ENCODE measurements around the gene WDR53.
A peak's percentile ranks its signal among the peaks of the same experiment; 100 is the strongest.
"Not testable (repeated sequence)": the region's sequence is repeated elsewhere in the genome, so short reads cannot be mapped to it uniquely, and the experiment has no call there.

Gene WDR53

GRCh38 chr3:196568246-196569002 is at the start of gene WDR53, which contains the start of gene FBXO45:
TSS of gene WDR53 (minus strand) at chr3:196568554. CDS start at chr3:196561475, 7,079 bp downstream.
TSS of gene FBXO45 (plus strand) at chr3:196568660. CDS start at chr3:196568985, 325 bp downstream.
- DNase-seq (ENCODE audit: low read depth), result peak; percentile 80
- peak within 1 kb of the TSS; percentile 97 for H3K4me3 ChIP-seq (ENCODE audit: low read depth, low read length)
- TF ChIP-seq, protein P1, sequence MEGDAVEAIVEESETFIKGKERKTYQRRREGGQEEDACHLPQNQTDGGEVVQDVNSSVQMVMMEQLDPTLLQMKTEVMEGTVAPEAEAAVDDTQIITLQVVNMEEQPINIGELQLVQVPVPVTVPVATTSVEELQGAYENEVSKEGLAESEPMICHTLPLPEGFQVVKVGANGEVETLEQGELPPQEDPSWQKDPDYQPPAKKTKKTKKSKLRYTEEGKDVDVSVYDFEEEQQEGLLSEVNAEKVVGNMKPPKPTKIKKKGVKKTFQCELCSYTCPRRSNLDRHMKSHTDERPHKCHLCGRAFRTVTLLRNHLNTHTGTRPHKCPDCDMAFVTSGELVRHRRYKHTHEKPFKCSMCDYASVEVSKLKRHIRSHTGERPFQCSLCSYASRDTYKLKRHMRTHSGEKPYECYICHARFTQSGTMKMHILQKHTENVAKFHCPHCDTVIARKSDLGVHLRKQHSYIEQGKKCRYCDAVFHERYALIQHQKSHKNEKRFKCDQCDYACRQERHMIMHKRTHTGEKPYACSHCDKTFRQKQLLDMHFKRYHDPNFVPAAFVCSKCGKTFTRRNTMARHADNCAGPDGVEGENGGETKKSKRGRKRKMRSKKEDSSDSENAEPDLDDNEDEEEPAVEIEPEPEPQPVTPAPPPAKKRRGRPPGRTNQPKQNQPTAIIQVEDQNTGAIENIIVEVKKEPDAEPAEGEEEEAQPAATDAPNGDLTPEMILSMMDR (IDR thresholded peaks at IDR 0.05; ENCODE audit: low read depth, low read length, missing control alignments), result no peak

DNA sequence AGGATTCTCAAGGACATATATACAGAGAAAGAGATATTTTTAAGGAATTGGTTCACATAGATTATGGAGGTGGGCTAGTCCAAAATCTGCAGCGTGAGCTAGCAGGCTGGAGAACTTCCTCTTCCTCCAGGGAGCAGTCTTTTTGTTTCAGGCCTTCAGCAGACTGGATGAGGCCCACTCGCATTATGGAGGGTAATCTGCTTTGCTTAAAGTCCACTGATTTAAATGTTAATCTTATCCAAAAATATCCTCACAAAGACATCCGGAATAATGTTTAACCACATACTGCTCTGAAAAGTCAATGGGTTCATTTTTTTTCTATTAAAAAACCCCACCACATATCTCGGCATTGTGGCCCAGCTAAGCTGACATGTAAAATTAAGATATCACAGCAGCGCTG is 48.9 kb upstream of the WDR53 start:
- TF ChIP-seq, protein P1 (IDR thresholded peaks at IDR 0.05; ENCODE audit: low read depth, low read length, missing control alignments), result no peak
- no peak overlapping the region for H3K4me3 ChIP-seq (ENCODE audit: low read depth, low read length)
- DNase-seq (ENCODE audit: low read depth), result no peak

DNA sequence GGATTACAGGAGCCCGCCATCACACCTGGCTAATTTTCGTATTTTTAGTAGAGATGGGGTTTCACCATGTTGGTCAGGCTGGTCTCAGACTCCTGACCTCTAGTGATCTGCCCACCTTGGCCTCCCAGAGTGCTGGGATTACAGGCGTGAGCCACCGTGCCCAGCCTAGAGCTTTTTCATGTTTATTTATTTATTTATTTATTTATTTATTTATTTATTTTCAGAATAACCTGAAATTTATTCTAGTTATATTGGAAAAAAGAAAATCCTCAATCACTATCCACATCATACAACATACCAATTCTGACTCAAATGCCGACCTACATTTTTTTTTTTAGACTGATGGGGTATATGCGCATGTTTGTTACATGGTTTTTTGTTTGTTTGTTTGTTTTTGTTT is 46.9 kb upstream of the WDR53 start:
- DNase-seq (ENCODE audit: low read depth); H3K4me3 ChIP-seq (ENCODE audit: low read depth, low read length): not testable (repeated sequence)

GRCh38 chr3:196611761-196612483 is 43.6 kb upstream of the WDR53 start:
- DNase-seq (ENCODE audit: low read depth), result no peak
- no peak overlapping the region for H3K4me3 ChIP-seq (ENCODE audit: low read depth, low read length)
- TF ChIP-seq, protein P1 (IDR thresholded peaks at IDR 0.05; ENCODE audit: low read depth, low read length, missing control alignments), result no peak

DNA sequence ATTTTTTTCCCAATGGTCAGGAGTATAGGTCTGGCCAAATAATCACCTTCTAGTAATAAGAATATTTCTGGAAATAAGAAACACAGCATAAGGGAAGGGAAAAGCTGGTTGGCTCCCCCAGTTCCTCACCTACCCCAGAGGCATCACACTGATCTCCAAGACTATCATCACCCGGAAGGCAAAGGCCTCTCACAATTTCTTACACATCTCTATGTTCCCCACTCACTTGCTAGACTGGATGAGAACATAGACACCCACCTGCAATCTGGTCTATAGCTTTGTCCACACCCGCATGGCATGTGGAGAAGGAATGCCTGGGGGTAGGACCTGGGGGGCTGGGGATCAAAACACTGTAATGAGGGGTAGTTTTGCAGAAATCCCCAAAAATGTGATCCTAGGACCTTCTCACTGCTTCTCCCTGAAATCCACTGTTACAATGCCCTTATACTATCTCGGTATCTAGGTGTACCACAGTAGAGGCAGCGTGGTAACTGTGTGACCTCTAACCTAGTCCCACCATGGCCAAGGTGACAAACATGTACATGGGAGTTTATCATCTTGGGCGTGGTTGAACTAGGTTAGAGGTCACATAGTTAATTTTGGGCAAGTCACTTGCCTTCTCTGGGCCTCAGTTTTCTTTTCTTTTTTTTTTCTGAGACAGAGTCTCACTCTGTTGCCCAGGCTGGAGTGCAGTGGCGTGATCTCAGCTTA is 41.6 kb upstream of the WDR53 start:
- TF ChIP-seq, protein P1 (IDR thresholded peaks at IDR 0.05; ENCODE audit: low read depth, low read length, missing control alignments), result no peak

GRCh38 chr3:196609343-196609775 is 41.0 kb upstream of the WDR53 start:
- peak; percentile 71 for DNase-seq (ENCODE audit: low read depth)
- no peak overlapping the region for H3K4me3 ChIP-seq (ENCODE audit: low read depth, low read length)
- TF ChIP-seq, protein P1 (IDR thresholded peaks at IDR 0.05; ENCODE audit: low read depth, low read length, missing control alignments), result peak; percentile 82

More for the DNA sequence above, 41.6 kb upstream of the WDR53 start:
- no peak overlapping the region for H3K4me3 ChIP-seq (ENCODE audit: low read depth, low read length)
- DNase-seq (ENCODE audit: low read depth), result no peak

- no peak for DNase-seq (ENCODE audit: low read depth)
- TF ChIP-seq, protein P1 (IDR thresholded peaks at IDR 0.05; ENCODE audit: low read depth, low read length, missing control alignments), result no peak
- no peak overlapping the region for H3K4me3 ChIP-seq (ENCODE audit: low read depth, low read length)
Observed at GRCh38 chr3:196608693-196609092, 40.3 kb upstream of the WDR53 start.

Measured in GM12864 (cell line).